Adipocyte (in vitro differentiated cells): ENCODE results near the gene TMEM167A.
A peak's percentile ranks its signal among the peaks of the same experiment; 100 is the strongest.

Experiments used
- DNase-seq: peaks from one replicate; pipeline ENCODE4 v3.0.0-alpha.2; 2015; ENCODE audit warnings: low read depth
- H3K27me3 ChIP-seq: replicated peaks from 2 replicates; pipeline ENCODE4 v1.7.0; 2013; ENCODE audit warnings: mild to moderate bottlenecking, low read length, moderate library complexity; ENCODE audit not compliant: control insufficient read depth, insufficient read depth
- H3K36me3 ChIP-seq: 2 replicates; pipeline ENCODE4 v1.7.0; 2013; ENCODE audit warnings: low read length, mild to moderate bottlenecking, moderate library complexity; ENCODE audit not compliant: control insufficient read depth, insufficient read depth, severe bottlenecking
- H3K4me1 ChIP-seq: 2 replicates; pipeline ENCODE4 v1.7.0; 2013; ENCODE audit warnings: mild to moderate bottlenecking, low read length, moderate library complexity; ENCODE audit not compliant: control insufficient read depth, insufficient read depth
- H3K4me3 ChIP-seq: 2 replicates; pipeline ENCODE4 v1.7.0; 2013; ENCODE audit warnings: mild to moderate bottlenecking, low read length, moderate library complexity
- H3K9ac ChIP-seq: 2 replicates; pipeline ENCODE4 v1.7.0; 2013; ENCODE audit warnings: mild to moderate bottlenecking, low read length, moderate library complexity
- H3K9me3 ChIP-seq: 2 replicates; pipeline ENCODE4 v1.7.0; 2013; ENCODE audit warnings: mild to moderate bottlenecking, low read length, moderate library complexity; ENCODE audit not compliant: control insufficient read depth

TMEM167A gene

DNA sequence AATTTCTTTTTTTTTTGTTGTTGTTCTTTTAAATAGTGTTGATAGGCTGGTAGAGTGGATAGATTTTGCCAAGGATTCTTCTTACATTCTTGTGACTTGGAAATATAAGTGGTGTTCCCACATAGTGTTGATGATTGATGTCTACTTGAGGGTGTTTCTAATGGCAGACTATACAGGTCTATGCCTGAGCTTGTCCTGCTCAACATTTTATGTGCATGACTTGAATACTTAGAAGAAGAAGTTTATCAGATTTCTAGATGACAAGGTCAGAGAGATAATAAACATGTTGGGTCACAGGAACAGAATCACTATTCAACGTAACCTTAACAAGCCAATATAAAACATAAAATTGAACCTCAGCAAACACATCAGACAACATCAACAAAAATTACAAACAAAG lies 24.3 kb upstream of the TMEM167A start:
- no peak overlapping the region for H3K4me3 ChIP-seq
- peaks cover 21% of the 10 kb centered on the region for H3K4me1 ChIP-seq
- DNase-seq: no peak
- H3K36me3 ChIP-seq: no peaks in the 10 kb centered on the region
- H3K9me3 ChIP-seq: no peaks in the 10 kb centered on the region
- H3K9ac ChIP-seq: no peak overlapping the region
- no peaks in the 10 kb centered on the region for H3K27me3 ChIP-seq

DNA sequence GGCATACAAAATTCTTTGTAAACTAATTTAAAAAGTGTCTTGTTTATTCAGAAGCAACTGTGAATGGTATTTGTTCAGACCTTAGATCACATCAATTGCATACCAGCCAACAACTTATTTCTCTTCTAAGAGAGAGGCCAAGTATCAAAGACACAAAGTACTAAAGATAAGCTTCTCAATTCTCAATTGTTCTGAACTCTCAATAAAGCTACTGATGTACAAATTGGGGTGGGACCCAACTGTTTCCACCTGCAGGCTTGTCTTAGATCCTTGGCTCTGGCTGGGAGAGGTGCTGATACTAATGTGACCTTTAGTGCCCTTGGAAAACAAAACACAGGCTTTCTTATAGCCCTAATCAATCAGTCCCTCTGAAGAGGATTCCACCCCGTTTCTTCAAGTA lies 22.3 kb upstream of the TMEM167A start:
- Histone ChIP-seq H3K9me3 (no peaks in the 10 kb centered on the region), H3K4me1 (peaks cover 31% of the 10 kb centered on the region), H3K36me3 (no peaks in the 10 kb centered on the region), H3K4me3 (no peak overlapping the region), H3K27me3 (no peaks in the 10 kb centered on the region), H3K9ac (no peak overlapping the region)
- no peak for DNase-seq

DNA sequence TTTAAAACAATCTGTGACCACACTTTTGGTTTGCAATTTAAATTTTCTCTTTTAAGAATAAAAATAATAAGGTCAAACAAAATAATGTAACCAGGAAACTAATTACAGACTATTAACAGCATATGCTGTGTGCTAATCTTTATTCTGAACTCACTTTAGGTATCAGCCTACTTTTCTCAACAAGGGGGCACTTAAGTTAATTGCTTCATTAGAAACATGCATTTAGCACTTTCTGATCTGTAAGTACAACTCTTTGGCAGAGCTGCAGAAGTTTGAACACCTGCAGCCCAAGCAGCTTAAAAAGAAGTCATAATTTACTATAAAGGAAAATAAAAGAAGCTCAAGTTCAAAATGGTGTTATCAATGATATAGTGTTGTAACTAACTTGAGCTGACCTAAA lies 21.8 kb upstream of the TMEM167A start:
- peaks cover under 1% of the 10 kb centered on the region for H3K9me3 ChIP-seq
- H3K9ac ChIP-seq: no peak overlapping the region
- no peaks in the 10 kb centered on the region for H3K36me3 ChIP-seq
- peaks cover 31% of the 10 kb centered on the region for H3K4me1 ChIP-seq
- DNase-seq: no peak
- no peaks in the 10 kb centered on the region for H3K27me3 ChIP-seq
- no peak overlapping the region for H3K4me3 ChIP-seq

DNA sequence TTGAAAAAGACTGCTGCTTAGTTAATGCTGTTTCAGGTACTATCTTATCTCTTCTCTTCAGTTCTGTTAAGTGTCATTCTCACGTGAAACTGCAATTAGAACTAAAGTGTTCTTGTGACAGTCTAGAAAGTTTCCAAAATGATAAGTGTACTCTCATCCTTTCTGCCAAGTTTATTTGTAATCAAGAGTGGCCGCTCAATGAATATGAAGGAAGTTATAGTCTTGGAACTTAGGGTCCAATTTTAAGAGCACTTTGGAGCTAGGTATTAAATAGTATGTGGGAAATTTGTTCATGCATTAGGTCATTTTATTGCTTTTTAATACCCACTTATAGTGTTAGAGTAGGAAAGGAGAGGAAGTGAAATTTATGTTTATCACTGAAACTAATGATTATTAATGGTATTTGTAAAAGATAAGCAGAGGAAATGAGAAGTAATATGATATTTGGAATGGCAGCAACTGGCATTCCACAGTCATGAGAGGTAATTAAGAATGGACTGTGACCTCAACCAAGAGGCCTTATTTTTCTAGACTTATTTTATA lies 20.6 kb upstream of the TMEM167A start:
- no peak for DNase-seq
- H3K9ac ChIP-seq: no peak overlapping the region
- H3K4me1 ChIP-seq: peaks cover 31% of the 10 kb centered on the region
- no peaks in the 10 kb centered on the region for H3K27me3 ChIP-seq
- H3K36me3 ChIP-seq: no peaks in the 10 kb centered on the region
- H3K9me3 ChIP-seq: peaks cover 13% of the 10 kb centered on the region
- no peak overlapping the region for H3K4me3 ChIP-seq

DNA sequence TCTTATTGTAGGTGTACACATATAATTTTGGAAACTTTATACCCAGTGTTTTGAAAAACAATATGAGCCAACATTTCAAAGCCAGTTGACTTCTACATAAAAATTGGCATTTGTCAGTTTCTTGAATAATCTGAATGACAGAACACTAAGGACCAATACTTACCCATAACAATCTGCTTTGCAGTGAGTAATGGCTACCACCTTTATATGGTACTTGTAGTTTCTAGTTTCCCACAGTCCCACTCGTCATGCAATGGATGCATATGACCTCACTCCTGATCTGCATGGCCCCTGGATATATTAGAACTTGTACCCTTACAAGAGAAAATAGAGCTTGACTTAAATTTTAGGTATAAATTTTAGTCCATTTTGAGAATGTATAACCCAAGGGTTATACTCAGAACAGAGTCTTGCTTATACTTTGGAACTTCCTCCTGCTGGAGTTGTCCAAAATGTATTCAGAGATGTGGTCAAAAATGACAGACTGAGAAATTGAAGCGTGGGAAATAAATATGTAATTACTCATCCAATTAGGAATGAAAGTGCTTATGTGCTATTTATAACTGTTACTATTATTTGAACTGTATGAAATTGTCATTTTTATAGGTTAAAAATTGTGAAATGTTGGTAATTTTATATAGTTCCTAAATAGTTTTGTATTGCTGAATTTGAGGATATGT lies 19.6 kb upstream of the TMEM167A start:
- Histone ChIP-seq H3K27me3 (no peaks in the 10 kb centered on the region), H3K9ac (no peak overlapping the region), H3K9me3 (peaks cover 14% of the 10 kb centered on the region), H3K4me1 (peaks cover 31% of the 10 kb centered on the region), H3K36me3 (no peaks in the 10 kb centered on the region), H3K4me3 (no peak overlapping the region)
- no peak for DNase-seq

DNA sequence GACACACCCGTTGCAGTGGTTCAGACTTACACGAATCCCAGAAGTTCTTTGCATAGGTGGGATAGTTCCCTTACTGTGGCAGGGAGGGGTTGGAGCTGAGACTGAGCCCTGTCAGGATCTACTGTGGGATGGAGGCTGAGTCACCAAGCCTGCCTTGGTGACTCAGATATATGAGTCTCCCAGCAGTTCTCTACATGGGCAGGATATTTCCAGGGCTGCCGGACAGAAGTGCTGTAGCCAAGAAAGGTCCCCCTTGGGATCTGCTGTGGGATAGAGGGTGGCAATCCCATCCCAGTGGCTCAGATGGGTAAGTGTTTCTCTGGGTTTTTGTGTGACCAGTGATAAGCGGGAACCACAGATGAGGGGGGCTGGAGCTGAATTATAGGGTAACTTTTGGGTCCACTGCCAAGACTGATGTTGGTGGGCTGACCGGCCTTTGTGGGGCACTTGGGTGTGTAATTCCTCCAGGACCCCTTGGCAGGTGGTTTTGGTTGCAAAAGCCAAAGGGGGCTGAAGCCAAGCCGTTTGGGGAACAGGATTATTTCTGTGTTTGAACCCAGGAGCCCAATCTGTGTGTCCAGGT lies 18.9 kb upstream of the TMEM167A start:
- Histone ChIP-seq H3K36me3 (no peaks in the 10 kb centered on the region), H3K27me3 (no peaks in the 10 kb centered on the region), H3K4me1 (peaks cover 31% of the 10 kb centered on the region), H3K4me3 (no peak overlapping the region), H3K9me3 (peaks cover 14% of the 10 kb centered on the region), H3K9ac (no peak overlapping the region)
- DNase-seq: peak; percentile 78

DNA sequence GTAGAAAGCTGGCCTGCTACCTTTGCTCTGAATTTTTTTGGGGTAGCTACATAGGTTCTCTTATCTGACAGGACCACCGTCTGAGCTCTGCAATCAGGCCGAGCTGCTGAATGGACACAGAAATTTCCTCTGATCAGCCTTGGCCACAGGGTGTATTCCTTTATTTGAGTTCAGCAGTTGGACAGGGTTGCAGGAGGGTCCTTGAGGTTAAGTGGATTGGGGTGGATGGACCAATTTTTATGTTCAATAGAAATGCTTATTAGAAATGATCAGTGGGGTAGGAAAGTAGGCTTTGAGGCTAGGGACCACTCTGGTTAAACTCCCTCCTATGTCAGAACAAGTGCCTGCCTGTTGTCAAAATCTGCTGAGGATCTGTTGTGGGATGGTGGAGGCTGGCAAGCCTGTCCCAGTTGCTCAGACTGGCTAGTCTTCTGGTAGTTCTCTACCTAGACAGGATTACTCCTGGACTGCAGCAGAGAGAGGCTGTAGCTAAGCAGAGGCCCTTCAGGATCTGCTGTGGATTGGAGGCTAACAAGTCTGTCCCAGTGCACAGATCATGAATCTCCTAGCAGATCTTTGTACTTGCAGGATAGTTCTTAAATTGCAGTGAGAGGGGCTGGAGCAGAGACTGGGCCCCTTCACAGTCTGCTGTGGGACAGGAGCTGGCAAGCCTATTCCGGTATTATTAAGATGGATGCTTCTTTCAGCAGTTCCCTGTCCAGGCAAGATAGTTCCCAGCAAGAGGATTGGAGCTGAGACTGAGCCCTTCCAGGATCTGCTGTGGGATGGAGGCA lies 18.2 kb upstream of the TMEM167A start:
- Histone ChIP-seq H3K4me1 (peaks cover 31% of the 10 kb centered on the region), H3K9me3 (peaks cover 14% of the 10 kb centered on the region), H3K9ac (no peak overlapping the region), H3K4me3 (no peak overlapping the region), H3K36me3 (no peaks in the 10 kb centered on the region), H3K27me3 (no peaks in the 10 kb centered on the region)
- no peak for DNase-seq

DNA sequence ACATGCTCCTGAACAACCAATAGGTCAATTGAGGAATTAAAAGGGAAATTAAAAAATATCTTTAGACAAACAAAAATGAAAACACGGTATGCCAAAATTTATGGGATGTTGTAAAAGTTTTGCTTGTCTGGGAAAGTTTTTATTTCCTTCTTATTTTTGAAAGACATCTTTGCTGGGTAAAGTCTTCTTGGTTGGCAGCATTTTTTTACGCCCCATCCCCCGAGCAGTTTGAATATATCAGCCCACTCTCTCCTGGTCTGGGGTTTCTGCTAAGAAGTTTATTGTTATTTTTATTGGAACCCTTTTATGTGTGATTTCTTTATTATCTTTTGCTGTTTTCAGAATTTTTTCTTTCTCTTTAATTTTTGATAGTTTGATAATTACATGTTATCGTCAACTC lies 16.5 kb upstream of the TMEM167A start:
- H3K4me3 ChIP-seq: peak overlapping the region; percentile 8
- no peak overlapping the region for H3K9ac ChIP-seq
- peaks cover 31% of the 10 kb centered on the region for H3K4me1 ChIP-seq
- H3K9me3 ChIP-seq: peaks cover 14% of the 10 kb centered on the region
- no peaks in the 10 kb centered on the region for H3K27me3 ChIP-seq
- H3K36me3 ChIP-seq: no peaks in the 10 kb centered on the region
- no peak for DNase-seq

DNA sequence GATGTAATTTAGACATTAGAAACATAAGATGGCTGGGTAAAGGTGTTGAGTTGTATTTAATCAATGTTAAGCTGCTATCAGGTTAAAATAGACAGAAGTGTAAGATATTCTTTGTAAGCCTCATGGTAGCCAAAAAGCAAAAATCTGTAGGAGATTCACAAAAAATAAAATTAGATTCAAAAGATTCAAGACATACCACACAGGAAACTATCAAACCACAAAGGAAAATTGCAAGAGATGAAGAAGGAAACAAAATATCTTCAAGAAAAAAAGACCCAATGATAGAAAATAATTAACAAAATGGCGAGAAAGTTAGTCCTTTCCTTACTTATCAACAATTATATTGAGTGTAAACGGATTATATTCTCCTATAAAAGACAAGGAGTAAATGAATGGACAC lies 15.4 kb upstream of the TMEM167A start:
- Histone ChIP-seq H3K4me1 (peaks cover 21% of the 10 kb centered on the region), H3K27me3 (no peaks in the 10 kb centered on the region), H3K9ac (no peak overlapping the region), H3K9me3 (peaks cover 14% of the 10 kb centered on the region), H3K36me3 (no peaks in the 10 kb centered on the region), H3K4me3 (no peak overlapping the region)
- no peak for DNase-seq

DNA sequence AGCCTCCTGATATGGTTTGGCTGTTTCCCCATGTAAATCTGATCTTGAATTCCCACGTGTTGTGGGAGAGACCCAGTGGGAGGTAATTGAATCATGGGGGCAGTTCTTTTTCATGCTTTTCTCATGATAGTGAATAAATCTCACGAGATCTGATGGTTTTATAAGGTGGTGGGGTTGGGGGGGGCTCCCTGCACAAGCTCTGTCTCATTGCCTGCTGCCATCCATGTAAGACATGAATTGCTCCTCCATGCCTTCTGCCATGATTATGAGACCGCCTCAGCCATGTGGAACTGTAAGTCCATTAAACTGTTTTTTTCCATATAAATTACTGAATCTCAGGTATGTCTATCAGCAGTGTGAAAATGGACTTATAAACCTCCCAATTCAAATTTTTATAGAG lies 13.0 kb upstream of the TMEM167A start:
- Histone ChIP-seq H3K9me3 (peaks cover 14% of the 10 kb centered on the region), H3K9ac (no peak overlapping the region), H3K27me3 (no peaks in the 10 kb centered on the region), H3K36me3 (no peaks in the 10 kb centered on the region), H3K4me1 (no peaks in the 10 kb centered on the region), H3K4me3 (no peak overlapping the region)
- no peak for DNase-seq

DNA sequence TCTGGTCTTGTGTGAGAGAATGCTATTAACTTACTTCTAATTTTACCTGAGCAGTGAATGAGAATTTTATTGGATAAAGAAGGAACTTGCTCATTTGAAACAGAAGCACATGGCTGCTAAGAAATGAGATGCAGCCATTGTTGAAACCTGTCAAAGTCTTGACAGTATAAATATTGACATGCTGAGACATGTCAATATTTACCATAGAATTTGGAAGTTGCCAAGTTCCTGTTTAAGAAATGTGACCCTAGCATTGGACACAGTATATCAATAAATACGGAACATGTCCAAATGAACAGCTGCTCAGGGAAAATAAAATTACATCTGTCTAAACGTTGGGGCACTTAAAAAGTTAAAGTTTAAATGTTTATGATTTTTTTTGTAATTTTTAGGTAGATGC lies 7.9 kb upstream of the TMEM167A start:
- no peak overlapping the region for H3K4me3 ChIP-seq
- no peaks in the 10 kb centered on the region for H3K9me3 ChIP-seq
- H3K36me3 ChIP-seq: no peaks in the 10 kb centered on the region
- H3K27me3 ChIP-seq: no peaks in the 10 kb centered on the region
- no peak for DNase-seq
- no peak overlapping the region for H3K9ac ChIP-seq
- H3K4me1 ChIP-seq: peaks cover 13% of the 10 kb centered on the region
